HepG2 (cell line): ENCODE data around the gene RAB6B.

Experiments
- FOXP1 ChIP-seq, 2 experiments: fragments of 450-650 bp in 1 of 2; IDR thresholded peaks; 2 replicates each; pipeline ENCODE4 v1.6.1; 2017 to 2018; ENCODE audit warnings: antibody characterized with exemption in 1 of 2
- NCOA2 ChIP-seq: sonication (generic); formaldehyde crosslinking; IDR thresholded peaks from 2 replicates; pipeline ENCODE4 v1.8.0; 2022; ENCODE audit warnings: inconsistent platforms
- TF ChIP-seq, protein P1 (sequence below): sonication (generic); formaldehyde crosslinking; IDR thresholded peaks from 2 replicates; pipeline ENCODE4 v1.5.0; 2020; ENCODE audit warnings: mild to moderate bottlenecking, missing genetic modification reagents, moderate library complexity

- TF ChIP-seq NCOA2 (CRISPR knock-in tag) (no peak), FOXP1 (IDR thresholded peaks at IDR 0.05) (no peak), FOXP1 (CRISPR knock-in tag; IDR thresholded peaks at IDR 0.05) (no peak)
- TF ChIP-seq, protein P1, sequence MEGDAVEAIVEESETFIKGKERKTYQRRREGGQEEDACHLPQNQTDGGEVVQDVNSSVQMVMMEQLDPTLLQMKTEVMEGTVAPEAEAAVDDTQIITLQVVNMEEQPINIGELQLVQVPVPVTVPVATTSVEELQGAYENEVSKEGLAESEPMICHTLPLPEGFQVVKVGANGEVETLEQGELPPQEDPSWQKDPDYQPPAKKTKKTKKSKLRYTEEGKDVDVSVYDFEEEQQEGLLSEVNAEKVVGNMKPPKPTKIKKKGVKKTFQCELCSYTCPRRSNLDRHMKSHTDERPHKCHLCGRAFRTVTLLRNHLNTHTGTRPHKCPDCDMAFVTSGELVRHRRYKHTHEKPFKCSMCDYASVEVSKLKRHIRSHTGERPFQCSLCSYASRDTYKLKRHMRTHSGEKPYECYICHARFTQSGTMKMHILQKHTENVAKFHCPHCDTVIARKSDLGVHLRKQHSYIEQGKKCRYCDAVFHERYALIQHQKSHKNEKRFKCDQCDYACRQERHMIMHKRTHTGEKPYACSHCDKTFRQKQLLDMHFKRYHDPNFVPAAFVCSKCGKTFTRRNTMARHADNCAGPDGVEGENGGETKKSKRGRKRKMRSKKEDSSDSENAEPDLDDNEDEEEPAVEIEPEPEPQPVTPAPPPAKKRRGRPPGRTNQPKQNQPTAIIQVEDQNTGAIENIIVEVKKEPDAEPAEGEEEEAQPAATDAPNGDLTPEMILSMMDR (CRISPR knock-in tag) = no peak
These were observed 35.4 kb upstream of the RAB6B start for GRCh38 chr3:133931084-133931483.
